Activated CD8-positive, alpha-beta memory T cell treated with anti-CD3 and anti-CD28 coated beads for 24 hours (primary cell): ENCODE measurements around the gene GYS1.
"Not testable (repeated sequence)": the region's sequence is repeated elsewhere in the genome, so short reads cannot be mapped to it uniquely, and the experiment has no call there.

Experiments used
- DNase-seq: peaks from one replicate; pipeline ENCODE4 v3.0.0-alpha.2; 2020

GYS1 gene

DNA sequence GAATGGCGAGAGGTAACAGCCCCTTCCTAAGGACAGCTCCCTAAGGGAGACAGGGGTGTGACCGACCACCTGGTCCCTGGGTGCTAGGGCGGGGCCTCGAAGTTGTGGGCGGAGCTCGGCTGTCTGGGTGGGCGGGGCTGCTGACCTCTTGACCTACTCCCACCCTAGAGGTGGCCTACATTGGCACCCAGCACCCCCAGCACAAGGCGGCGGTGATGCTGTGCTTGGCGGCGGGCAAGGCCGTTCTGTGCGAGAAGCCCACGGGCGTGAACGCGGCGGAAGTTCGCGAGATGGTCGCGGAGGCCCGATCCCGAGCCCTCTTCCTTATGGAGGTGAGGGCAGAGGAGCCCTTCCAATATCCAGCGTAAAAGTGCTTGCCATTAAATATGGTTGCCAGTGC is 57.2 kb downstream of the GYS1 start:
- DNase-seq, result no peak

DNA sequence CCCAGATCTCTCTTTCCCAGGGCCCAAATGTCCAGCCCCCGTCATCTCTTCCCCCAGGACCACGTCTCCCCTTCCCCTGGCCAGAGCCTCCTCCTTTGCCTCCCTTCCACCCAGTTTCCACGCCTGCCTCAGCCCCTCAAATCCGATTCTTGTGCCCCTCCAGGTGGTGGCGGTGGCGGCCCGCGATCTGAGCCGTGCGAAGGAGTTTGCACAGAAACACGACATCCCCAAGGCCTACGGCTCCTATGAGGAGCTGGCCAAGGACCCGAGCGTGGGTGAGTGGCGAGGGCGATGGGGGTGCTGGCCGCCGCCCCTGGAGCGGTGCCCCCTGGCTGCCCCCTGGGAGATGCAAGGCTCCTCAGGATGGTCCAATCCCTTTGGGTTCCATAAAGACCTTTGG is 58.3 kb downstream of the GYS1 start:
- DNase-seq, result no peak

DNA sequence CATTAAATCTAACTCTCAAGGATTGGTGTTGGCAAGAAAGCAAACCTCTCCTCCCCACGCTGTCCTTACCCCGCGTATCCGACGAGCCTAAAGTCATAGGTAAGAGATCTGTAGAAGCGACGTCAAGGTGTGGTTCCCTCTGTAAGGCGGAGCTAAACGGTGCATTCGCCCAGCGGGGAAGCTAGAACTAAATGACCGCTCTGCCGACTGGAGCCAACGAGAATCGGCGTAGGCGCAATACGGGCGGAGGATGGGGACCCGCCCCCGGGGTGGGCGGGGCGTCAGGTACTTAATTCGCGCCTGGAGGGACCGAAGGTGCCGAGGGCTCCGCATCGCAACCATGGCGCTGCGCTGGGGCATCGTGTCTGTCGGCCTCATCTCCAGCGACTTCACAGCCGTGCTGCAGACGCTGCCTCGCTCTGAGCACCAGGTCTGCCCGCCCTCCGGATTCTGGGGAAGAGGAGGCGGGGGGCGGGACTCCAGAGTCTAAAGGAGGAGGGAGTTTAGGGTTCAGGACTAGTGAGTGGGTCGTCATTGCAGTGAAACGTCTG is 59.7 kb downstream of the GYS1 start, which contains the start of gene DHDH:
Gene DHDH, plus strand, starts transcription at position 318 of the 551 bp plus-strand sequence. Its CDS starts 23 bp downstream, at position 341.
- peak; percentile 87 for DNase-seq

DNA sequence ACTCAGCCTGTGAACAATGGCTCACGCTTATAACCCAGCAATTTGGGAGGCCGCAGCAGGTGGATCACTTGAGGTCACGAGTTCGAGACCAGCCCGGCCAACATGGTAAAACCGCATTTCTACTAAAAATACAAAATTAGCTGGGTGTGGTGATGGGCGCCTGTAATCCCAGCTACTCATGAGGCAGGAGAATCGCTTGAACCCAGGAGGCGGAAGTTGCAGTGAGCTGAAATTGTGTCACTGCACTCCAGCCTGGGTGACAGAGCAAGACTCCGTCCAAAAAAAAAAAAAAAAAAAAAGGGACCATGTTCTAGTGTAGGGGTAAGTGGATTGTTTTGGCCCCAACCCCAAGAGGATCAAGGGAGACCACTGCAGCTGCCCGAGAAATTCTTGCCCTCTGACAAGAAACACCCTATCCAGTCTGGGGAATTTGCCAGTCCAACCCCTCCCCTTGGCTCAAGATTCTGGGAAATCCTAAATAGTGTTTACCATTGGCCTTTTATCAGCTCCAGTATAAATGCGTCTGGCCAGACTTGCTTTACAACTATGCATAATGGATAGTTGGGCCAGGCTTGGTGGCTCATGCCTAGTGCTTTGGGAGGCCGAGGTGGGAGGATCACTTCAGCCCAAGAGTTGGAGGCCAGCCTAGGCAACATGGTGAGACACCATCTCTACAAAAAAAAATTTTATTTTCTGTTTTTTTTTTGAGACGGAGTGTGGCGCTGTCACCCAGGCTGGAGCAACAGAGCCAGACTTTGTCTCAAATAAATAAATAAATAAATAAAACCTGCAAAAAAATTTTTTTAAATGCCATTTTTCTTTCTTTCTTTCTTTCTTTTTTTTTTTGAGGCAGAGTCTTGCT is 64.7 kb downstream of the GYS1 start:
- no peak for DNase-seq

DNA sequence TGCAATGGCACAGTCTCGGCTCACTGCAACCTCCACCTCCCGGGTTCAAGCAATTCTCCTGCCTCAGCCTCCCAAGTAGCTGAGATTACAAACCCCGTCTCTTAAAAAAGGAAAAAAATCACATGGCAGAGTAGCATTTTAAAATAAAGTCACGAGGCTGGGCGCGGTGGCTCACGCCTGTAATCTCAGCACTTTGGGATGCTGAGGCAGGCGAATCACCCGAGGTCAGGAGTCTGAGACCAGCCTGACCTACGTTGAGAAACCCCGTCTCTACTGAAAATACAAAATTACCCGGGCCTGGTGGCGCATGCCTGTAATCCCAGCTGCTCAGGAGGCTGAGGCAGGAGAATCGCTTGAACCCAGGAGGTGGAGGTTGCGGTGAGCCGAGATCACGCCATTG is 65.4 kb downstream of the GYS1 start:
- DNase-seq, result not testable (repeated sequence)

DNA sequence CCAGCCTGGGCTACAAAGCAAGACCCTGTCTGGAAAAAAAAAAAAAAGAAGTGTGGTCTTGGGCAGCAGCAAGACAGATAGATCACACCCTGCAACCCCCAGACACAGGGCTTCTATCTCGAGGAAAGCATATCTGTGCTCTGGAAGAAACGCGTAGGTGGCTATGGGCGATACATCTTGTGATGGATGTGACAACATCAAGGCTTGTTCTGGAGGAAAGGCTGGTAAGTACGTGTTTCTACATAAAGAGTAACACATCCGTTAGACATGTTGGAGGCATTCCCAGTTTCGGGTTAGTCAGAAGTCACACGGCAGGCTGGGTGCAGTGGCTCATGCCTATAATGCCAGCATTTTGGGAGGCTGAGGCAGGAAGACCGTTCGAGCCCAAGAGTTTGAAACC is 66.2 kb downstream of the GYS1 start:
- DNase-seq, result no peak

DNA sequence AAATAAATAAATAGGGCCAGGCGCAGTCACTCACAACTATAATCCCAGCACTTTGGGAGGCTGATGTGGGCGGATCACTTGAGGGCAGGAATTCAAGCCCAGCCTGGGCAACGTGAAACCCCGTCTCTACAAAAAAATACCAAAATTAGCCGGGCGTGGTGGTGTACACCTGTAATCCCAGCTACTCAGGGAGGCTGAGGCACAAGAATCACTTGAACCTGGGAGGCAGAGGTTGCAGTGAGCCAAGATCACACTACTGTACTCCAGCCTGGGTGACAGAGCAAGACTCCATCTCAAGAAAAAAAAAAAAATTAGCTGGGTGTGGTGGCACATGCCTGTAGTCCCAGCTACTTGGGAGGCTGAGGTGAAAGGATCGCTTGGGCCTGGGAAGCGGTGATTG is 67.2 kb downstream of the GYS1 start:
- DNase-seq, result not testable (repeated sequence)

DNA sequence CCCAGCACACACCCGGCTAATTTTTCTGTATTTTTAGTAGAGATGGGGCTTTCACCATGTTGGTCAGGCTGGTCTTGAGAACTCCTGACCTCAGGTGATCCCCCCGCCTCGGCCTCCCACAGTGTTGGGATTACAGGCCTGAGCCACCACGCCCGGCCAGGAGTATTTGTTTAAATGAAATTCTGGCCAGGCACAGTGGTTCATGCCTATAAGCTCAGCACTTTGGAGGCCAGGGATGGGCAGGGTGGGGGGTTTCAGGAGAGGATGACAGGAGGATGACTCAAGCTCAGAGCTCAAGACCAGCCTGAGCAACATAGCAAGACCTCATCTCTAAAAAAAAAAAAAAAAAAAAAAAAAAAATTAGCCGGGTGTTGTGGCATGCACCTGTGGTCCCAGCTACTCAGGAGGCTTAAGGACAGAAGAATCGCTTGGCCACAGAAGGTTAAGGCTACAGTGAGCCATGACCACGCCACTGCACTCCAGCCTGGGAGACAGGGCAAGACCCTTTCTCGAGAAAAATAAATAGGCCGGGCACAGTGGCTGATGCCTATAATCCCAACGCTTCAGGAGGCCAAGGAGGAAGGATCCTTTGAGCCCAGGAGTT is 67.8 kb downstream of the GYS1 start:
- DNase-seq, result no peak

DNA sequence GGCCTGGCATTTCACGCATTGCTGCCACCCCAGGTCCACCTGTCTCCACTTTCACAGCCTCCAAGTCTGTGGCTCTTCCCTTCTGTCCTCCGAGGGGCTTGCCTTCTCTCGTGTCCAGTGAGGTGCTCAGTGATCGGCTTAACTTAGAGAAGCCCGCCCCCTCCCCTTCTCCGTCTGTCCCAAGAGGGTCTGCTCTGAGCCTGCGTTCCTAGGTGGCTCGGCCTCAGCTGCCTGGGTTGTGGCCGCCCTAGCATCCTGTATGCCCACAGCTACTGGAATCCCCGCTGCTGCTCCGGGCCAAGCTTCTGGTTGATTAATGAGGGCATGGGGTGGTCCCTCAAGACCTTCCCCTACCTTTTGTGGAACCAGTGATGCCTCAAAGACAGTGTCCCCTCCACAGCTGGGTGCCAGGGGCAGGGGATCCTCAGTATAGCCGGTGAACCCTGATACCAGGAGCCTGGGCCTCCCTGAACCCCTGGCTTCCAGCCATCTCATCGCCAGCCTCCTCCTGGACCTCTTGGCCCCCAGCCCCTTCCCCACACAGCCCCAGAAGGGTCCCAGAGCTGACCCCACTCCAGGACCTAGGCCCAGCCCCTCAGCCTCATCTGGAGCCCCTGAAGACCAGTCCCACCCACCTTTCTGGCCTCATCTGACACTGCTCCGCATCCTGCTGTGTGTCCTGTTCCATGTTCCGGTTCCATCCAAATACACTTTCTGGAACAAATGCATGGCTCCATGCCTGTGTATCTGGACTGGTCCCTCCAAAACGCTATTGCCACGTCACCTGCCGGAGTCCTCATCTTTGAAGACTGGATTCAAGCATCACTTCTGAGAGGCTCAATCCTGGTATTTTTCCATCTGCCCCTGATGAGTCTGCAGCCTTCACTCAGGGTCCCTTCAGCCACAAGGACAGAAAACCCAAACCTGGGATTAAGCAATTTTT is 70.3 kb downstream of the GYS1 start:
- no peak for DNase-seq

DNA sequence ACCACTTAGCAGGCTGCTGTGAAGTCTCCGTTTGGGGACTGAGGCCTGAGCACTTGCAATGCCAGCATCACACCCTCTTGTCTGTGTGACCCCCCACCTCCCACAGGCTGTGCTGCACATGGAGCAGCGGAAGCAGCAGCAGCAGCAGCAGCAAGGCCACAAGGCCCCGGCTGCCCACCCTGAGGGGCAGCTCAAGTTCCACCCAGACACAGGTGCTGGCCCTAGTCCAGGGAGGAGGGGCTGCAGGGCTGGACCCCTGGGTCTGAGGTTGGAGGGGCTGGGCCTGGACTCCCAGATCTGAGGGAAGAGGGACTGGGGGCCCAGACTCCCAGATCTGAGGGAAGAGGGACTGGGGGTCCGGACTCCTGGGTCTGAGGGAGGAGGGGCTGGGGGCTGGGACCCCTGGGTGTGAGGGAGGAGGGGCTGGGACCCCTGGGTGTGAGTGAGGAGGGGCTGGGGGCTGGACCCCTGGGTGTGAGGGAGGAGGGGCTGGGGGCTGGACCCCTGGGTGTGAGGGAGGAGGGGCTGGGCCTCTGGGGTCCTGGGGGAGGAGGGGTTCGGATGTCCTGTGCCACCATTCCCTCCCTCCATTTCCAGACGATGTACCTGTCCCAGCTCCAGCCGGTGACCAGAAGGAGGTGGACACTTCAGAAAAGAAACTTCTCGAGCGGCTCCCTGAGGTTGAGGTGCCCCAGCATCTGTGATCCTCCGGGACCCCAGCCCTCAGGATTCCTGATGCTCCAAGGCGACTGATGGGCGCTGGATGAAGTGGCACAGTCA is 71.2 kb downstream of the GYS1 start:
- DNase-seq, result no peak

DNA sequence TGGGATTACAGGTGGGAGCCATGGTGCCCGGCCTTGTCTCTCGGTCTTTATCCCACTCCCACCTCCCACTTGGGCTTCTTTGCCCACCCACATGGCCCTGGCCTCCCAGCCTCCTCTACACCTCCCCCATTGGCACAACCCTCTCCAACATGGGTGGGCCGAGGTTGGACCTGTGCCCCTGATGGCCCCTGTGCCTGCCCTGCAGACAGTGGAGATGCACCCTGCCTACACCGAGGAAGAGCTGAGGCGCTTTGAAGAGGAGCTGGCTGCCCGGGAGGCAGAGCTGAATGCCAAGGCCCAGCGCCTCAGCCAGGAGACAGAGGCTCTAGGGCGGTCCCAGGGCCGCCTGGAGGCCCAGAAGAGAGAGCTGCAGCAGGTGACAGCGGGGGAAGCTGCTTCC is 72.2 kb downstream of the GYS1 start:
- DNase-seq, result no peak

DNA sequence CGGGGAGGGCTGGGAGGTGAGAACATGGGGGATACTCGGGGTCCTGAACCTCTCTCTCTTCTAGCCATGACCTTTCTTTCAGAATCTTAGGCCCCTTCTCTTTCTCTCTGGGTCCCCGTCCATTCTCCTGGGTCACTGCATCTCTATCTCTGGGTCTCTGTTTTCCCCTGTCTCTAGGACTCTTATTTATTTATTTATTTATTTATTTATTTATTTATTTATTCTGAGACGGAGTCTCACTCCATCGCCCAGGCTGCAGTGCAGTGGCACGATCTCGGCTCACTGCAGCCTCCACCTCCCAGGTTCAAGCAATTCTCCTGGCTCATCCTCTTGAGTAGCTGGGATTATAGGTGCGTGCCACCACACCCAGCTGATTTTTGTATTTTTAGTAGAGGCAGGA is 73.8 kb downstream of the GYS1 start:
- DNase-seq, result not testable (repeated sequence)

DNA sequence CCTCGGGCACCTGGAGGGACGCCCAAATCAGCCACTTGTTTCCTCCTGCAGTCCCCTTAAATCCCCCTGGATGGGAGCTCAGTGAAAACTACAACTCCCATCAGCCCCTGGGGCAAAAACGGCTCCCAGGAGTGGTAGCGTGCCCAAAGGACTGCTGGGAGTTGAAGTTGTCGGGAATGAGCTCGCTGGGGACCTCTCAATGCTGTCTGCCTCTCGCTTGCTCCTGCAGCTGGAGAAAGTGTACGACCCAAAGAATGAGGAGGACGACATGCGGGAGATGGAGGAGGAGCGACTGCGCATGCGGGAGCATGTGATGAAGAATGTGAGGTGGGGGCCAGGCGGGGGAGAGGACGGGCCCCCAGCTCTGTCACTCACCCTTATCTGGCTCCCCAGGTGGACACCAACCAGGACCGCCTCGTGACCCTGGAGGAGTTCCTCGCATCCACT is 74.3 kb downstream of the GYS1 start:
- DNase-seq, result no peak
